Hepatic stellate cell (primary cell): ENCODE results near the gene L1TD1.
"Not testable (repeated sequence)": the region's sequence is repeated elsewhere in the genome, so short reads cannot be mapped to it uniquely, and the experiment has no call there.

Experiments used
- DNase-seq: peaks from one replicate; pipeline ENCODE4 v3.0.0; 2011; ENCODE audit warnings: low spot score

The L1TD1 gene

GRCh38 chr1:62194651-62195544 lies at the start of gene L1TD1:
L1TD1 (plus strand) TSS chr1:62194849; CDS start chr1:62206629, 11,780 bp downstream.
- DNase-seq, result no peak

GRCh38 chr1:62159940-62160348 lies 34.7 kb upstream of the L1TD1 start:
- no peak for DNase-seq

- DNase-seq, result no peak
Measured at GRCh38 chr1:62161711-62162110, 32.9 kb upstream of the L1TD1 start.

- not testable (repeated sequence) for DNase-seq
Measured at GRCh38 chr1:62170380-62170779, 24.3 kb upstream of the L1TD1 start.

GRCh38 chr1:62175568-62176179 lies 19.0 kb upstream of the L1TD1 start:
- peak; percentile 29 for DNase-seq

- no peak for DNase-seq
Measured at GRCh38 chr1:62176597-62177312, 17.9 kb upstream of the L1TD1 start.

- no peak for DNase-seq
Measured at GRCh38 chr1:62177621-62178020, 17.0 kb upstream of the L1TD1 start.

- no peak for DNase-seq
Measured at GRCh38 chr1:62178372-62178771, 16.3 kb upstream of the L1TD1 start.

- not testable (repeated sequence) for DNase-seq
Measured at GRCh38 chr1:62180054-62180453, 14.6 kb upstream of the L1TD1 start.

GRCh38 chr1:62180639-62181038 lies 14.0 kb upstream of the L1TD1 start:
- DNase-seq, result no peak

- no peak for DNase-seq
Measured at GRCh38 chr1:62181532-62181931, 13.1 kb upstream of the L1TD1 start.

- DNase-seq, result not testable (repeated sequence)
Measured at GRCh38 chr1:62182157-62182556, 12.5 kb upstream of the L1TD1 start.

GRCh38 chr1:62183164-62184020 lies 11.3 kb upstream of the L1TD1 start:
- not testable (repeated sequence) for DNase-seq

- DNase-seq, result no peak
Measured at GRCh38 chr1:62184336-62184735, 10.3 kb upstream of the L1TD1 start.

- DNase-seq, result not testable (repeated sequence)
Measured at GRCh38 chr1:62185233-62185632, 9.4 kb upstream of the L1TD1 start.

- DNase-seq, result no peak
Measured at GRCh38 chr1:62185677-62186076, 9.0 kb upstream of the L1TD1 start.

- no peak for DNase-seq
Measured at GRCh38 chr1:62187548-62187947, 7.1 kb upstream of the L1TD1 start.

- no peak for DNase-seq
Measured at GRCh38 chr1:62188111-62188510, 6.5 kb upstream of the L1TD1 start.

- no peak for DNase-seq
Measured at GRCh38 chr1:62196086-62196690, 1.5 kb downstream of the L1TD1 start.

- no peak for DNase-seq
Measured at GRCh38 chr1:62198069-62198780, 3.6 kb downstream of the L1TD1 start.

GRCh38 chr1:62198781-62199125 lies 4.1 kb downstream of the L1TD1 start:
- no peak for DNase-seq
